Thoracic aorta endothelial cell (primary cell): ENCODE results near the gene FBXO33. TPM values are rescaled to one million over a fixed set of nuclear protein-coding genes. Genes with fewer than 3 reads are reported as not detected.

Experiments
- total RNA-seq: library from RNA; depleted of rRNA; stranded (reverse); fragments of >200 nt; gene quantifications from 2 replicates; pipeline ENCODE4 v1.2.3, GENCODE V29; 2012

The FBXO33 gene, protein sequence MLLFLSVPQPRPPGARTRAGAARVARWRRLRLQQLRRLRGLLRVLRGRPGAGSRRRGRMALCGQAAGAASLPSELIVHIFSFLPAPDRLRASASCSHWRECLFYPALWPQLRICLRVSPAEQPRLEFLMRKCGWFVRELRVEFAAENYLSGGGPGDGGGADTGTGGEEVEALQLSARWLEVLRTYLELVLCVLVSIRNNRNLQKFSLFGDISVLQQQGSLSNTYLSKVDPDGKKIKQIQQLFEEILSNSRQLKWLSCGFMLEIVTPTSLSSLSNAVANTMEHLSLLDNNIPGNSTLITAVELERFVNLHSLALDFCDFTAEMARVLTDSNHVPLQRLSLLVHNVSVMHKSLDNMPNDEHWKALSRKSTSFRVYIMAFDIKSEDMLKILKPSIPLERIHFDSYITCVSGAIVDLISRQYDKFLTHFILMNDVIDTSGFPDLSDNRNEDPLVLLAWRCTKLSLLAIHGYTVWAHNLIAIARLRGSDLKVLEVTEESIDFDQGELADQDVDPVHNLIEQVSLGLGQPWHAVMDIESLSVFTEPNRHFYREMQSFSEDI
- total RNA-seq, result 12.0 and 13.9 TPM in 2 replicates

DNA sequence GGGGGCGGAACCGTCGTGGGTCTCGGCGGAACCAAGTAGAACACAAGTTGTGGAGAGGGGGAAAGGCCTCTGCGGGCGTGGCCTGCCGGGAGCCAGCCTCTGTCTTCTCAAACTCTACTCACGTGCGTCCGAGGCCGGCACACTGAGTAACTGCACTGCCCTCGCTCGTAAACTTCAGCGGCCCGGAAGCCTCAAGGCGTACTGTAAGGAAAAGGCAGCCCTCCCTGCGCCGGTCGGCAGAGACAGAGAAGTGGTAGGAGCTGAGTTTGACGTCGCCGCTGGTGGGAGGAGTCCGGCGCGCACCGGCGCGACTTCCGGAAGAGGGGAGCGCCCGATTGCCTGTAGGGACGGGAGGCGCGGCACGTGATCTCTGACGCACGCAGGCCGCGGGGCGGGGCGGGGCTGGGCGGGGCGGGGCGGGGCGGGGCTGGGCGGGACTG lies at the start of gene FBXO33:
FBXO33 (minus strand) TSS at position 255 of the 440 bp plus-strand sequence. CDS start 271 bp downstream, outside the sequence.

Other genes with a start within 250 kb of the FBXO33 start
- gene MIA2, start 198.5 kb downstream of the FBXO33 start, total RNA-seq, result 20.5 and 20.7 TPM in 2 replicates